Esophagus squamous epithelium (tissue), 5 donors: ENCODE results near the gene PDP2. TPM values are rescaled to one million over a fixed set of nuclear protein-coding genes. Genes with fewer than 3 reads are reported as not detected.
A peak's percentile ranks its signal among the peaks of the same experiment; 100 is the strongest.

Experiments
- DNase-seq: peaks from one replicate; lab custom pipeline; 2025; lab: John Stamatoyannopoulos, UW
- H3K27ac ChIP-seq, 4 donors: fragments of 200-600 bp; sonication (generic); one replicate each; pipeline ENCODE4 v1.5.1; 2016 to 2019; ENCODE audit warnings: mild to moderate bottlenecking in 1 of 4
- H3K27me3 ChIP-seq, 4 donors: fragments of 200-600 bp; sonication (generic); 1 replicate in 3 of 4; 2 replicates in 1 of 4; pipeline versions ENCODE4 v1.5.1 to v1.6.0; 2017 to 2021; ENCODE audit warnings: antibody characterized with exemption in 1 of 4
- H3K36me3 ChIP-seq, 3 donors: fragments of 200-600 bp; sonication (generic); one replicate each; pipeline ENCODE4 v1.5.1; 2016 to 2019
- H3K4me1 ChIP-seq, 3 donors: fragments of 200-600 bp; sonication (generic); one replicate each; pipeline ENCODE4 v1.5.1; 2017 to 2019
- H3K4me3 ChIP-seq, 4 donors: fragments of 200-600 bp; sonication (generic); 1 replicate in 3 of 4; 2 replicates in 1 of 4; pipeline ENCODE4 v1.5.1; 2016 to 2019; ENCODE audit warnings: mild to moderate bottlenecking in 2 of 4, moderate library complexity in 1 of 4
- H3K9me3 ChIP-seq, 3 donors: fragments of 200-600 bp; sonication (generic); one replicate each; pipeline ENCODE4 v1.5.1; 2016 to 2019
- CTCF ChIP-seq, 6 experiments: fragments of 450-650 bp in 4 of 6; fragments of 200-600 bp in 2 of 6; sonication (generic) in 2 of 6; IDR thresholded peaks; one replicate each; pipeline ENCODE4 v1.5.1; 2016 to 2019; ENCODE audit warnings: antibody characterized with exemption in 6 of 6, mild to moderate bottlenecking in 4 of 6, moderate library complexity in 4 of 6
- POLR2A ChIP-seq, 4 donors: fragments of 450-650 bp; IDR thresholded peaks; one replicate each; pipeline ENCODE4 v1.6.1; 2017; ENCODE audit warnings: antibody characterized with exemption in 4 of 4, mild to moderate bottlenecking in 4 of 4, moderate library complexity in 3 of 4
- WGBS, 2 donors: methylation state at CpG; one replicate each; pipeline ENCODE4 v1.1.5; 2018; 5-methylcytosine and 5-hydroxymethylcytosine counted together
- intact Hi-C: fragments of 100-400 bp; cut with DNase I; formaldehyde crosslinking; loops from one replicate; pipeline ENCODE4 v1.15.0; 2022
- total RNA-seq, 4 donors: library from RNA; depleted of rRNA; stranded (reverse); fragments of >200 nt; gene quantifications; one replicate each; pipeline ENCODE4 v1.1.0, GENCODE V29; 2016
- donor health status: DM: yes; HTN: yes; CAD: no.

Gene PDP2
- total RNA-seq, result 10 to 100 TPM in 2 of 4 donors, 1 to 10 TPM in 2; 4.1 to 12.9 (median 9.4) TPM

GRCh38 chr16:66880288-66881013 lies at the start of gene PDP2:
TSS of gene PDP2 (plus strand) at chr16:66880515. CDS start at chr16:66884285, 3,770 bp downstream.
- intact Hi-C loops, result no loop called here
- TF ChIP-seq POLR2A (IDR thresholded peaks at IDR 0.05) (peak in 2 of 4 donors; percentile 45 to 78), CTCF (IDR thresholded peaks at IDR 0.05) (no peak)
- WGBS, 2 donors, result 2% methylated on average over 14 of the region's 58 CpGs; no CpG with 5 or more reads in 1 of the 2 donors
- no peaks in the 10 kb centered on the region for H3K9me3 ChIP-seq
- no peaks in the 10 kb centered on the region for H3K27me3 ChIP-seq
- H3K4me1 ChIP-seq, result peaks cover 0 to 26% (median 10%) of the 10 kb centered on the region in 3 donors
- H3K36me3 ChIP-seq, result peaks cover 5 to 28% (median 10%) of the 10 kb centered on the region in 3 donors
- peak within 1 kb of the TSS; percentile 68 to 88 (median 80) for H3K27ac ChIP-seq
- DNase-seq, result peak; percentile 75
- peak within 1 kb of the TSS; percentile 80 to 89 (median 85) for H3K4me3 ChIP-seq

- 82 to 87% methylated on average over 2 to 3 of the region's 3 CpGs for WGBS, 2 donors
- TF ChIP-seq POLR2A (IDR thresholded peaks at IDR 0.05) (no peak), CTCF (IDR thresholded peaks at IDR 0.05) (no peak)
- DNase-seq, result no peak
- Histone ChIP-seq H3K4me1 (peaks cover 6 to 26% (median 13%) of the 10 kb centered on the region in 3 donors), H3K27me3 (no peaks in the 10 kb centered on the region), H3K27ac (no peak overlapping the region), H3K4me3 (no peak overlapping the region), H3K36me3 (peaks cover 0 to 15% (median 0%) of the 10 kb centered on the region in 3 donors), H3K9me3 (no peaks in the 10 kb centered on the region)
- intact Hi-C loops, result loop anchor here (5.0 kb wide), 1 partner anchor 35 kb away; no protein-coding TSS in a partner anchor
Observed at GRCh38 chr16:66832190-66832589, 48.1 kb upstream of the PDP2 start.

GRCh38 chr16:66832661-66833305 lies 47.5 kb upstream of the PDP2 start:
- no peak for DNase-seq
- no peak overlapping the region for H3K27ac ChIP-seq
- no peak for TF ChIP-seq CTCF (IDR thresholded peaks at IDR 0.05)
- no peak for TF ChIP-seq POLR2A (IDR thresholded peaks at IDR 0.05)
- H3K36me3 ChIP-seq, result peaks cover 0 to 9% (median 0%) of the 10 kb centered on the region in 3 donors
- intact Hi-C loops, result loop anchor here (5.0 kb wide), 1 partner anchor 35 kb away; no protein-coding TSS in a partner anchor
- no peak overlapping the region for H3K4me3 ChIP-seq
- peaks cover 6 to 26% (median 13%) of the 10 kb centered on the region in 3 donors for H3K4me1 ChIP-seq
- no peaks in the 10 kb centered on the region for H3K9me3 ChIP-seq
- no peaks in the 10 kb centered on the region for H3K27me3 ChIP-seq
- WGBS, 2 donors, result 65 to 69% methylated on average over 7 of the region's 7 CpGs

- H3K4me1 ChIP-seq, result peaks cover 3 to 10% (median 3%) of the 10 kb centered on the region in 3 donors
- no peak overlapping the region for H3K4me3 ChIP-seq
- H3K36me3 ChIP-seq, result no peaks in the 10 kb centered on the region
- H3K27me3 ChIP-seq, result no peaks in the 10 kb centered on the region
- H3K27ac ChIP-seq, result no peak overlapping the region
- intact Hi-C loops, result loop anchor here (5.0 kb wide), 1 partner anchor 33 kb away; no protein-coding TSS in a partner anchor
- WGBS, 2 donors, result 64 to 71% methylated on average over 5 of the region's 5 CpGs
- DNase-seq, result no peak
- no peak for TF ChIP-seq CTCF (IDR thresholded peaks at IDR 0.05)
- TF ChIP-seq POLR2A (IDR thresholded peaks at IDR 0.05), result no peak
- H3K9me3 ChIP-seq, result no peaks in the 10 kb centered on the region
Observed at GRCh38 chr16:66834746-66835145, 45.6 kb upstream of the PDP2 start.

- Histone ChIP-seq H3K27ac (no peak overlapping the region), H3K4me1 (peaks cover 12 to 17% (median 13%) of the 10 kb centered on the region in 3 donors), H3K36me3 (no peaks in the 10 kb centered on the region), H3K4me3 (no peak overlapping the region), H3K27me3 (peaks cover 11 to 30% (median 13%) of the 10 kb centered on the region in 4 donors), H3K9me3 (no peaks in the 10 kb centered on the region)
- no peak for DNase-seq
- intact Hi-C loops, result no loop called here
- 46 to 47% methylated on average over 3 of the region's 3 CpGs for whole genome bisulfite sequencing, 2 donors
- TF ChIP-seq POLR2A (IDR thresholded peaks at IDR 0.05) (no peak), CTCF (IDR thresholded peaks at IDR 0.05) (no peak)
Observed at GRCh38 chr16:66840883-66841282, 39.4 kb upstream of the PDP2 start.
